Measurements from ENCODE around the gene ANKEF1.
A peak's percentile ranks its signal among the peaks of the same experiment; 100 is the strongest.
"Not testable (repeated sequence)": the region's sequence is repeated elsewhere in the genome, so short reads cannot be mapped to it uniquely, and the experiment has no call there.

ANKEF1 gene

GRCh38 chr20:10034717-10035571 is at the start of gene ANKEF1:
TSS of gene ANKEF1 (plus strand) at chr20:10034987. CDS start at chr20:10038302, 3,315 bp downstream.
- DNase-seq (ENCODE audit: low read depth), result peak; percentile 77

DNA sequence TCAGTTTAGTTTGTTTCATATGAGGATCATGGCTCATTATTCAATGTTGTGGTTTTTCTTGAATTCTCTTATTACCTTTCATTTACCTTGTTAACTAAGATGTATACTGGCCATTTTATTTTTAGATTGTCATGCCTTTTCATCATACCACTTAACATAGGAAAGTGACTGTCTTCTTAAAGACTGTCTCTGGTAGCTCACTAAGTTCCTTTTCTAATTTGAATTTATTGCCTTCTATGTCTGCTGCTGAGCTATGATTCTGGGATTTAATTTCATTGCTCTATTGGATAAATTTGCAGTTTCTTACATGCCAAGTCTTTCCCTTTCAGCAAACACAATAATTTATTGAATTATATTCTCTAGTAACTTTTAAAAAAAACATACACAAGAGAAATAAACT is 49.5 kb upstream of the ANKEF1 start:
- no peak for DNase-seq (ENCODE audit: low read depth)

GRCh38 chr20:9985773-9986172 is 49.0 kb upstream of the ANKEF1 start:
- no peak for DNase-seq (ENCODE audit: low read depth)

GRCh38 chr20:9989066-9989724 is 45.6 kb upstream of the ANKEF1 start:
- no peak for DNase-seq (ENCODE audit: low read depth)

DNA sequence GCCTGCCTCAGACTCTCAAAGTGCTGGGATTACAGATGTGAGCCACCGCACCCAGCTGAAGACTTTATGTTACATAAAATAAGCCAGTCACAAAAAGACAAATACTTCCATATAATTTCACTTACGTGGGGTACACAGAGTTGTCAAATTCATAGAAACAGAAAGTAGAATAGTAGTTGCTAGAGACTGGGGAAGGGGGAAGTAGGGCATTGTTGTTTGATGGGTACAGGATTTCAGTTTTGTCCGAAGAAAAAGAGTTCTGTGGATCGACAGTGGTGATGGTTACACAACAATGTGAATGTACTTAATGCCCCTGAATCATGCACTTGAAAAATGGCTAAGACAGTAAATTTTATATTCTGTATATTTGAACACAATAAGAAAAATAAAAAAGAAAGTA is 41.6 kb upstream of the ANKEF1 start:
- DNase-seq (ENCODE audit: low read depth), result no peak

- DNase-seq (ENCODE audit: low read depth), result no peak
Measured at GRCh38 chr20:9994676-9995075, 40.1 kb upstream of the ANKEF1 start.

DNA sequence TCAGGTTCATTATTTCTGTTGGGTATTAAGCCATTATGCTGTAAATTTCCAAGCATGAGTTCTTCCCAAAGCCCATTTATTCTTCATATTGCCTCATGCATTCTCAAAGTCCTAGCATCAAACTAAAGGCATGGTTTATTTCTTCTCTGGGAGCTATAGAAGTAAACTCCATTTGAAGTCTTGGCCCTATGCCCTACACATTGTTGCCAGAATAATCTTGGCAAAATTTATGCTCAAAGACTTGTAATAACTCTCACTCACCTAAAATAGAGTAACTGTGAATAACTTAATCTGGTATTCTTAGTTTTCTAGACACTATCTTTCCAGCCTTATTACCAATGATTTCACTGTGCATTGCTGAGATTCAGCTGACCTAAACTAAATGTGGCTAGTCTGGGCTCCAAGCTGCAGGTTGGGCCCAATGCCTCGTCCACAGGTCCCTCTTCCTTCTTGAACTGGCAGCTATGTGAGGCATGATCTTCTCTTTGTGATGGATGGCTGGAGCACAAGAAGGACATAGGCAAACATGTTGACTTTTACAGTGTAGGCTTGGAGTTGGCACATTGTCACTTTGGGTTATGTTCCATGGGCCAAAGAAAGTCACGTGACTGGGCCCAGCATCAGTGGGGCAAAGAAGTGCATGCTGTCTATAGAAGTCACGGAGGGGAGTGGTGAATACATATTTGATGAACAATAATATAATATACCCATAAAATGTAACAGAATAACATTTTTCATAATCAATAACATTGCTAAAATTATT is 39.1 kb upstream of the ANKEF1 start:
- no peak for DNase-seq (ENCODE audit: low read depth)

DNA sequence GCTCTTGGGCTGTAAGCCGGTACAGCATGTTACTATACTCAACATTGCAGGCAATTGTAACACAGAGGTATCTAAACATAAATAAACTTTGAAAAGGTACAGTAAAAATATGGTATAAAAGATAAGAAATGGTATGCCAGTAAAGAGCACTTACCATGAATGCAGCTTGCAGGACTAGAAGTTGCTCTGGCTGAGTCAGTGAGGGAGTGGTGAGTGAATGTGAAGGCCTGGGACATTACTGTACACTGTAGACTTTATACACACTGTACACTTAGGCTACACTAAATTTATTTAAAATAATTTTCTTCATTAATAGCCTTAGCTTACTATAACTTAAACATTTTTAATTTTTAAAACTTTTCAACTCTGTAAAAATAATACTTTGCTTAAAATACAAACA is 37.8 kb upstream of the ANKEF1 start:
- no peak for DNase-seq (ENCODE audit: low read depth)

DNA sequence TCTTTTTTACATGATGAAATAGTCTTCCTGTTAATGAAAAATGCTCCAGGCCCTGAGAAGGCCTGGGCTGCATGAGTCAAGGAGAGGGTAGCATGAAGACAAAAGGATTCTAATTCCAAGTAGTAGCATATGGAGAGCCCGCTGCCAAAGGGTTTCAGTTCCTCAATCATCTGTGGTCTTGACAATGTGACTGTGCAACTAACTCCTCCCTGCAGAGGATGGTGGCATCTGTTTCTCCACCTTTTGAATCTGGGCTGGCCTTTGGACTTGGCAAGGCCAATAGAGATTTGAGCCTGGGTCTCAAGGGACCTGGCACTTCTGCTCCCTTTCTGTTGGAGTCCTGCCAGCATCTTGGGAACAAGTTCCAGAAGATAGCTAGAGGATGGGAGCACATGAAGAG is 35.1 kb upstream of the ANKEF1 start:
- no peak for DNase-seq (ENCODE audit: low read depth)

DNA sequence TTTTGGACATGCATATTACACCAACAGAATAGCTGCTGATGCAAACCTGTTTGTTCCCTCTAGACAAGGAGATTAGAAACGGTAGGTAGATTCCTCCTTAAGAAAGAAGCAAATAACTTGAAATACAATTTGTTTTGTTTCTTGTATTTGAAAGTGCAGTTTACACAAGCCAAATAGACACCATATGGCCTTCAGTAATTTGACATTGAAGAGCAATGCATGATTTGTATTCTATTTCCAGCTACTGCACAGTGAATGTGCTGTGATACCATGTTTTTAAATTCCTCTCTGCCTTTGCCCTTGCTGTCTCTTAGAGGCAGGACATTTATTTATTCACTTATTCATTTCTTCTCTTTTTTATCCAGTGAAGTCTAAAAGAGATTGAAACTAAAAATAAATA is 31.9 kb upstream of the ANKEF1 start:
- no peak for DNase-seq (ENCODE audit: low read depth)

DNA sequence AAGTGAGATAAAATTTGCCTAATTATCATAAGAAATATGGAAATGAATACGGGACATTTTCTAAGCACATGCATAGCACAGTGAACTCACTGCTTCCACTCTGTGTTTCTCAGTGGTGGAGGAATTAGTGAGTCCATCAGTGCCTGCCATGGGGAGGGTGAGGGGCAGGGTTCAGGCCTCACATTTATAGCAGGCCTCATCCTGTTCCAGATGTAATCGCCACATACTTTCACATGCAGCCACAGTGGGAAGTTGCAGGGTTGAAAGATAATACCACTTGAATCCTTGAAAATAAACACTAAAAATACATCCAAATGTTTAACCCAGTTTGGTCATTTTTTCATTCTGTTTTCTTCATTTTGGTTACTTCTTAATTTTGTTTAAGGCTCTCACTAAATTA is 29.9 kb upstream of the ANKEF1 start:
- no peak for DNase-seq (ENCODE audit: low read depth)

- DNase-seq (ENCODE audit: low read depth), result no peak
Measured at GRCh38 chr20:10005885-10006284, 28.9 kb upstream of the ANKEF1 start.

DNA sequence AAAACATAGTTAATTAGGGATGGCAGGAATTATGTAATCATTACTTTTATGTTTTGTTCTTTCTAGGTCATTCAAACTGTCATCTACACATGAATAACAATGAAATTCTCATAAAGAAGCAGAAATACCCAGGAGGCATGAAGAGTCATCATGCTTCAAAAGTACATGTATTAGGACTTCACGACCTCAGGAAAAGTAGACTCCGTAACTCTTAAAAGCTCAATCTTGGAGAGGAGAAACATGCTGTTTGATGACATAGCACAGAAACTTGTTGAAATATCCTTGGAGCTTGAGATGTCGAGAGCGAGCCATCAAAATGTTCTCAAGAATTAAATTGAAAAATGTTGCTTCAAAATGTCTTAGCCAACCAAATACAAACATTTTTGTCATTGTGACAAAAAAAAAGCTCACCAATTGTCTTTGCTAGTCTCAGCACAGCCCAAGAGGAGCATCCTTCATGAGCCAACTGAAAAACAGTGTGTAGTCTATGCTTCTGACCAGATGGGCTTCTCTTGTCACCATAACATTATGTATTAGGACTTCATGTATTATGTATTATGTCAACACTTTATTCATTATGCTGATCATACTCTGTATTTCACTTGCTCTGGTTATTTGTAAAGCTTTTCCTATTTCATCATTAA is 28.2 kb upstream of the ANKEF1 start:
- DNase-seq (ENCODE audit: low read depth), result no peak

DNA sequence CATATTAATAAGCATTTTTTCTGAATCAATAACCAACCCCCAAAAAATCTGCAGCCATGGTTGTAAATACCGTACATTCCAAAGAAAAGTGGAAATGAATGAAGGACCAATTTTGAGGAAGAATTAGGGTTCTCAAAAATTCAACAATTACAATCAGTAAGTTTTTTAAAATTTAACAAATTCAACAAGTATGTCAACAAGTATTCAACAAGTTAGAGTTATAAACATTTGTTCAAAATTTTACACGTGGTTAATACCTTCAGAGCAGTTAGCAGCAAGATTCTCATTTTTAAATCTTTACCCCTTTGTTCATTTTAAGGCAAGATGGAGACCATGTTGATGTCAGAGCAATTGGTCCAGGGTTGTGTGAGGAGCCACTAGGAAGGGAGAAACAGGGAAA is 27.6 kb upstream of the ANKEF1 start:
- no peak for DNase-seq (ENCODE audit: low read depth)

GRCh38 chr20:10007747-10008146 is 27.0 kb upstream of the ANKEF1 start:
- DNase-seq (ENCODE audit: low read depth), result no peak

DNA sequence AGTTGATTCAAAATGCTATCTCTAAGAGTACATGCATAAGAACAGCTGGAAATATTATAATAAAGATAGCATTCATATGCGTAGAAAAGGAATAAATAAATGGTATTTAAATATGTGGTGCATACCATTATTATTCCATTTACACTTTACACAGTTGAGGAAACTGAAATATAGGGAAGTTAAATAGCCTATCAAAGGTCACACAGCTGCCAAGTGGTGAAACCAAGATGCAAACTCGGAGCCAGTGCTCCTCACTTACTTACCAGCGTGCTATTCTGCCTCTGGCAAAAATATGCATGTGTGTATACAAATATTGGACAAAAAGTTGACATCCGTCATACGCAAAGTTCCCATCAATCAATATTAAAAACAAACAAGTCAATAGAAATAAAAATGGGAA is 22.3 kb upstream of the ANKEF1 start:
- no peak for DNase-seq (ENCODE audit: low read depth)

- DNase-seq (ENCODE audit: low read depth), result no peak
Measured at GRCh38 chr20:10014431-10014830, 20.4 kb upstream of the ANKEF1 start.

- no peak for DNase-seq (ENCODE audit: low read depth)
Measured at GRCh38 chr20:10020937-10021336, 13.8 kb upstream of the ANKEF1 start.

- no peak for DNase-seq (ENCODE audit: low read depth)
Measured at GRCh38 chr20:10022625-10023024, 12.2 kb upstream of the ANKEF1 start.

GRCh38 chr20:10023911-10024310 is 10.9 kb upstream of the ANKEF1 start:
- DNase-seq (ENCODE audit: low read depth), result no peak

GRCh38 chr20:10031451-10032215 is 3.2 kb upstream of the ANKEF1 start:
- DNase-seq (ENCODE audit: low read depth), result not testable (repeated sequence)

DNA sequence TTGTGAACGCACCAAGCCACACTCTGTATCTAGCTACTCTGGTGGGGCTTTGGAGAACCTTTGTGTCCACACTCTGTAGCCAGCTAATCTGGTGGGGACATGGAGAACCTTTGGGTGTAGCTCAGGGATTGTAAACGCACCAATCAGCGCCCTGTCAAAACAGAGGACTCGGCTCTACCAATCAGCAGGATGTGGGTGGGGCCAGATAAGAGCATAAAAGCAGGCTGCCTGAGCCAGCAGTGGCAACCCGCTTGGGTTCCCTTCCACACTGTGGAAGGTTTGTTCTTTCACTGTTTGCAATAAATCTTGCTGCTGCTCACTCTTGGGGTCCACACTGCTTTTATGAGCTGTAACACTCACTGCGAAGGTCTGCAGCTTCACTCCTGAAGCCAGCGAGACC is 2.5 kb upstream of the ANKEF1 start:
- not testable (repeated sequence) for DNase-seq (ENCODE audit: low read depth)

Data from activated T-helper 1 cell treated with Interleukin-2 at 50 U/mL for 16 hours (primary cell).